Stimulated activated CD8-positive, alpha-beta memory T cell treated with anti-CD3 and anti-CD28 coated beads, Interleukin-2, amount 100 ng/mL, for 48 hours (primary cell): ENCODE results near the gene KIAA1614.

Source experiments
- DNase-seq, 2 donors: peaks; one replicate each; pipeline ENCODE4 v3.0.0-alpha.2; 2020; ENCODE audit warnings: low read depth in 2 of 2

The KIAA1614 gene

DNA sequence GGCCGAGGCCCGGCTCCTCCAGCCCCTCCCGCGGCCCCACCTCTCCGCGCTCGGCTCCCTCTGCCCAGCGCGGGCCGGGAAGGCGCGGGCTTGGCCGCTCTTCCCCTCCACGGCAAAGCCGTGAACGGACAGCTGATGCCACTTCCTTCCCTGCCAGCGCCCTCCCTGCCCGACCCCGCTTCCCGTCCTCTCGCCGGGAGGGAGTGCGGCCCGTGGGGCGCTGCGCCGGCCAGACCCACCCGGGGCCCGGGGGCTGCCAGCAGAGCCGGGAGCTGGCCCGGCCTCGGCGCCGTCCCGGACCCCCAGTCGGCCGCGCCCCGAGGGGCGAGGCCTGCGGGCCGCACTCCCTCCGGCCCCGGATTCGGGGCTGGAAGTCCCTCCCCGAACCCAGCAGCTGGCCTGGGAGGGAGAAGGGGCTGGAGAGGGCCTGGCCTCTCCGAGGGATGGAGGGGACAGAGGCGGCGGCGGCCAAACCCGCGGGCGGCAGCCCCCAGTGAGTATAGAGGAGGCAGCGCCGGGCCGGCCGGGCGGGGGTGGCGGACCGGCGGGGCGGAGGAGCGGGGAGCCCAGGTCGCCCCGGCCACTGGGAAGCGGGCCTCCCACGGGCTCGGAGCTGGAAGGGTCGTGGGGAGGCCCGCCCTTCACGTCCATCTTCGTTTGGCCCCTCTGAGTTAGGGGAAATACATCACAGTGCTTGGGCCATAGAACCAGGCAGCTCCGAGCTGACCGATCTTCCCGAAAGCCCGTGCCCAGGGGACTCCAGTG lies at the start of gene KIAA1614:
TSS of gene KIAA1614 (plus strand) at position 97 of the 765 bp plus-strand sequence. CDS start at position 444, 347 bp downstream.
- no peak for DNase-seq

- no peak for DNase-seq
Measured at GRCh38 chr1:180863158-180863775, 49.4 kb upstream of the KIAA1614 start.

GRCh38 chr1:180881806-180882509 lies 30.7 kb upstream of the KIAA1614 start:
- no peak for DNase-seq

GRCh38 chr1:180884588-180885300 lies 28.0 kb upstream of the KIAA1614 start:
- no peak for DNase-seq

- no peak for DNase-seq
Measured at GRCh38 chr1:180886338-180886737, 26.4 kb upstream of the KIAA1614 start.

DNA sequence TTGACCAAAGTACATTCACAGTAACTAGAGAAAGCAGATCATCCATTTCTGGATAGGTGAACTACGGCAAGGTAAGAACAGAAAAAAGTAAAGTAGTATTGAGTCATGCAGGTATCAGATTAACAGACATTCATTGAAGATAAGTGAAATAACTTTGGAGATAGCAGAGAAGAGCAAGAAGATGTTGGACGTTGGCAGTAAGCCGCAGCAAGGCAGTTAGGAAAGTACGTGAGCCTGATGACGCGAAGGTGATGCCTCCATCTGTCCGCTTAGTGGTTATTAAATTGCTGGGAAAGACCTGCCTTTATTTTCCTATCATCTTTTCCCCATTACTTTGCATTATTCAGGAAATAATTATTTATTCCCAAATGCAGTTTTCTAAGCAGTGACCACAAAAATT lies 24.9 kb upstream of the KIAA1614 start:
- DNase-seq: no peak

GRCh38 chr1:180888870-180889269 lies 23.8 kb upstream of the KIAA1614 start:
- DNase-seq: no peak

DNA sequence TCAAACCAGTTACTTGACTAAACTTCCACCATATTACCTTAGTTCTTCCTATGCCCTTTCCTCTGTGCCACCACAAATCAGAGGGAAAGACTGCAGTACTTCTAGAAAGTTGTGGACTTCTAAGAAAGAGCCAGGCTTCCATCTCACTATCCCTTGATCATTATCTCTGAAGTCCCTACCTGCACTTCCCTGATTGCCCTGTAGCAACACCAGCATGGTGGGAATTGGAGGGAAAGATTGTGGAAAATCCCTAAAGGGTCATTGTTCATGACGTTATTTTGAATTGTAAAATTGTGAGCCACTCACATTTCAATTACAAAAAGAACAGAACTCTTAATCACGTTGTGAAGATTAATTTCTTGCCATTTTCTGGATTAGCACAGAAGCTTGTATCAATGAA lies 23.4 kb upstream of the KIAA1614 start:
- DNase-seq: no peak

GRCh38 chr1:180892272-180892671 lies 20.4 kb upstream of the KIAA1614 start:
- no peak for DNase-seq

DNA sequence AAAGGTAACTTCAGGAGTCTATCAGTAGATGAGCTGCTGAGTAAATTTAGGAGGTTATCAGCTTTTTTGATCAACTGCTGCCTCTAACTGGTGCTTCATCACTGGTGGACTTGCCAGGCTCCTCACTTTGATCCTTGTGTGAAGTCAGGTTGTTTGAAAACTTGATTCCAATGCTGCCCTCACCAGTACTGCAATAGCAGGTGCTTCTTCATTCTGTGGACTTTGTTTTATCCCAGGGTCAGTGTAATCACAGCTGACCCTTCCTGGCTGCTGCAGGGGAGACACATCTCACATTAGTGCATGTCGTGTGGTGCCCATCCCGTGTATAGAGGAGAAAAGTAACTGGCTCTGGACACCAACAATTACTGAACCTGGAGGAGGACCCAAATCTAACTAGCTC lies 20.0 kb upstream of the KIAA1614 start:
- no peak for DNase-seq

- DNase-seq: no peak
Measured at GRCh38 chr1:180893614-180894013, 19.1 kb upstream of the KIAA1614 start.

GRCh38 chr1:180896161-180896560 lies 16.5 kb upstream of the KIAA1614 start:
- no peak for DNase-seq

- DNase-seq: no peak
Measured at GRCh38 chr1:180898441-180899219, 14.1 kb upstream of the KIAA1614 start.

DNA sequence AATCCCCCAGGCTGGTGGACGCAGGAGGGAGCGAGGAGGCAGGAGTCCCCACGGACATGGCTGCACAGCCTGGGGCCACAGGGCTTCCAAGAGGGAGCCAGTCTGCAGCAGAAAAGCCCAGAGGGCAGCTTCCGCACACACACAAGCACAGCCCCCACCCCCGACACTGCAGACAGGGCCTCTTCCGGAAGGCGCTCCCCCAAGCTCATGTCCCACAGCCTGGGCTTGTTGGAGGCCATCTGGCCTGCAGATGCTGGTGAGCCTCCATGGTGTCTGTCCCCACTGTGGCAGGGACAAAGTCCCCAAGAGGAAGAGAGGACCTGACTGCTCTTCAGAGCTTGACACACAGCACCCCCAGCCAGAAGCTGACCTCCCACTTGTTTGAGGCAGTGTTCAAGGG lies 13.4 kb upstream of the KIAA1614 start:
- DNase-seq: no peak

- DNase-seq: no peak
Measured at GRCh38 chr1:180901076-180901990, 11.4 kb upstream of the KIAA1614 start.

GRCh38 chr1:180902541-180902940 lies 10.2 kb upstream of the KIAA1614 start:
- DNase-seq: no peak

GRCh38 chr1:180905927-180906326 lies 6.8 kb upstream of the KIAA1614 start:
- DNase-seq: no peak

DNA sequence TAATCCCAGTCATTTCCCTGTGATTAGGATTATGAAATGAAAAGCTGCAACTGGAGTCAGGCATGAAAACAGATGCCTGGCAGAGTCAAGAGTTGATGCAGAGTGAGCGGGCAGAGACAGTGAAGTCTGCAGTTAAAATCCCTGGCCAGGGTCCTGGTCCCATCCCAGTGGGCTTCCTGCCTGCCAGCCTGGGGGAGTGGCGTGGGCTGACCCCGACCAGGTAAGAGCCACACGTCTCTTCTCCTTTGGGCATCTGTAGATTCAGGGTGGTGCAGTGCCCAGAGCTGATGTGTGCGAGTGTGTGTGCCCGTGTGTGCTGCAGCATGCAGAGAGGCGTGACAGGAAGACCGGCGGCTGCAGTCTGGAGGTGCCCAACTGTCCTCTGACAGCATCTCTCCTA lies 6.2 kb upstream of the KIAA1614 start:
- no peak for DNase-seq

GRCh38 chr1:180907313-180908055 lies 5.2 kb upstream of the KIAA1614 start:
- no peak for DNase-seq
